Activated CD4-positive, alpha-beta T cell treated with anti-CD3 and anti-CD28 coated beads for 24 hours (primary cell): ENCODE data around the gene SEBOX.

ENCODE experiments used
- DNase-seq, 2 donors: peaks; one replicate each; pipeline ENCODE4 v3.0.0-alpha.2; 2020; ENCODE audit warnings: low read depth in 2 of 2

The SEBOX gene

GRCh38 chr17:28368915-28369683 is 4.1 kb upstream of the SEBOX start:
- no peak for DNase-seq

- DNase-seq = no peak
Observed at GRCh38 chr17:28368306-28368831, 3.4 kb upstream of the SEBOX start.

GRCh38 chr17:28367641-28368305 is 2.8 kb upstream of the SEBOX start:
- no peak for DNase-seq

- no peak for DNase-seq
Observed at GRCh38 chr17:28366605-28367004, 1.6 kb upstream of the SEBOX start.

GRCh38 chr17:28365487-28365886 is 488 bp upstream of the SEBOX start:
- DNase-seq = no peak

- DNase-seq = no peak
Observed at GRCh38 chr17:28363776-28364650, 986 bp downstream of the SEBOX start.

- DNase-seq = no peak
Observed at GRCh38 chr17:28363186-28363585, 1.8 kb downstream of the SEBOX start.

GRCh38 chr17:28357901-28358197 is 7.2 kb downstream of the SEBOX start:
- DNase-seq = no peak

GRCh38 chr17:28357061-28357900 is 7.7 kb downstream of the SEBOX start, which contains the start of gene POLDIP2:
Gene POLDIP2 (minus strand): TSS chr17:28357527. CDS start chr17:28357448, 79 bp downstream.
- peak; percentile 91 to 93 for DNase-seq

GRCh38 chr17:28350271-28350670 is 14.7 kb downstream of the SEBOX start:
- DNase-seq = no peak

GRCh38 chr17:28348979-28349378 is 16.0 kb downstream of the SEBOX start:
- DNase-seq = no peak

GRCh38 chr17:28347261-28347891 is 17.6 kb downstream of the SEBOX start:
- no peak for DNase-seq

- DNase-seq = no peak
Observed at GRCh38 chr17:28346746-28347246, 18.2 kb downstream of the SEBOX start.

GRCh38 chr17:28346199-28346580 is 18.8 kb downstream of the SEBOX start:
- DNase-seq = no peak

- DNase-seq = no peak
Observed at GRCh38 chr17:28345419-28346198, 19.4 kb downstream of the SEBOX start.

- DNase-seq = no peak
Observed at GRCh38 chr17:28344435-28344901, 20.5 kb downstream of the SEBOX start.

- DNase-seq = no peak
Observed at GRCh38 chr17:28344011-28344410, 21.0 kb downstream of the SEBOX start.

GRCh38 chr17:28343491-28343932 is 21.5 kb downstream of the SEBOX start:
- DNase-seq = no peak

GRCh38 chr17:28342313-28342712 is 22.7 kb downstream of the SEBOX start:
- DNase-seq = no peak

- no peak for DNase-seq
Observed at GRCh38 chr17:28341516-28341915, 23.5 kb downstream of the SEBOX start.
